ENCODE results near the gene TMEM101.

DNA sequence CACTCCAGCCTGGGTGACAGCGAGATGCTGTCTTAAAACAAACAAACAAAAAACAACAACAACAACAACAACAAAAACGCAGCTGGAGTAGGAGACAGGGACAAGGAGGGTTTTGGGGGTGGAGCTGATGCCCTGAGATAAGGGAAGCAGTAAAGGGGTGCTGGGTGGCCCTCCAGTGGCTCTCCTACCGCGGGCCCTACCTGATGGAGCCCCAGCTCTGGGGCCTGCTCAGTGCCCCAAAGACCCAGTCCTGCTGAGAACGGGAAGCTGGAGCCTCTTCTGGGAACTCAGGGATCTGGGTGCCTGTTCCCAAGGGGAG is 31.6 kb downstream of the TMEM101 start:
- TF ChIP-seq EZH2 (IDR thresholded peaks at IDR 0.05; ENCODE audit: borderline replicate concordance) (no peak), EZH2phosphoT487 (IDR thresholded peaks at IDR 0.05; ENCODE audit: low read depth, severe bottlenecking, unreplicated experiment) (no peak)

All from hepatocyte (in vitro differentiated cells).